ENCODE results near the gene RUFY3. TPM values are rescaled to one million over a fixed set of nuclear protein-coding genes. Genes with fewer than 3 reads are reported as not detected.

RUFY3 gene
- total and polyA plus RNA-seq, 2 of the 4 experiments (the other 2 are of a cell fraction), result 19.6 to 28.9 TPM

GRCh38 chr4:70743731-70744130 is 22.0 kb downstream of the RUFY3 start:
- no peaks in the 10 kb centered on the region; the same call in 1 of the 2 replicates for H3K36me3 ChIP-seq (ENCODE audit: control insufficient read depth, insufficient read depth, low read length)
- no peak overlapping the region for H2AK5ac ChIP-seq (ENCODE audit: low read depth, low read length)
- H2BK20ac ChIP-seq (ENCODE audit: low read depth, low read length), result no peak overlapping the region
- peaks cover 20% of the 10 kb centered on the region; the same call in 1 of the 2 replicates for H4K20me1 ChIP-seq (ENCODE audit: insufficient read depth, low read length)
- H3K4me1 ChIP-seq (ENCODE audit: control insufficient read depth, insufficient read depth, low read length), result peaks cover 10% of the 10 kb centered on the region
- DNase-seq, result peak; percentile 29
- no peak overlapping the region for H3K18ac ChIP-seq (ENCODE audit: low read depth, low read length)
- H3K4me3 ChIP-seq (ENCODE audit: insufficient read depth, low read depth, low read length), result no peak overlapping the region
- no peak overlapping the region for H2AK9ac ChIP-seq (replicated peaks; ENCODE audit: low read depth, low read length, poor library complexity)
- in situ Hi-C loops (cut with MboI; ENCODE audit: low sequenced_read_pairs), result no loop called here
- no peak overlapping the region for H3K27ac ChIP-seq (ENCODE audit: insufficient read depth, low read length)
- no peaks in the 10 kb centered on the region for H3K27me3 ChIP-seq (ENCODE audit: control insufficient read depth, insufficient read depth, low read length)
- no peak overlapping the region for H2AFZ ChIP-seq (replicated peaks; ENCODE audit: low read length, poor library complexity)
- TF ChIP-seq MAFK (IDR thresholded peaks at IDR 0.05; ENCODE audit: low read depth, low read length) (no peak), CEBPB (IDR thresholded peaks at IDR 0.05; ENCODE audit: low read depth, low read length) (peak; percentile 77)
- no peak overlapping the region for H3K4ac ChIP-seq (ENCODE audit: low read depth, low read length)
- no peak overlapping the region for H4K5ac ChIP-seq (ENCODE audit: low read depth, low read length)
- no peak overlapping the region for H3K23ac ChIP-seq (ENCODE audit: low read depth, low read length)
- intact Hi-C loops (cut with micrococcal nuclease), result no loop called here
- H3K14ac ChIP-seq (replicated peaks; ENCODE audit: low read depth, low read length), result no peak overlapping the region
- no peak overlapping the region for H2BK5ac ChIP-seq (ENCODE audit: low read depth, low read length, poor library complexity, severe bottlenecking)
- H3K9me3 ChIP-seq (ENCODE audit: control insufficient read depth, insufficient read depth, low read length), result no peaks in the 10 kb centered on the region
- H3K79me1 ChIP-seq (ENCODE audit: low read depth in 1 of 2, low read length in 2 of 2), result peaks cover 26 to 52% of the 10 kb centered on the region in 2 experiments
- CTCF ChIA-PET, result no interaction called here
- no peak overlapping the region for H4K91ac ChIP-seq (ENCODE audit: insufficient read depth, low read depth, low read length)
- peaks cover 8% of the 10 kb centered on the region for H3K9me1 ChIP-seq (ENCODE audit: insufficient read depth, low read length)
- POLR2A ChIA-PET (ENCODE audit: unreplicated experiment), result no interaction called here
- dilution Hi-C loops (cut with HindIII; ENCODE audit: low sequenced_read_pairs, unreplicated experiment), result no loop called here
- H2BK120ac ChIP-seq (ENCODE audit: low read depth, low read length), result no peak overlapping the region
- no peak overlapping the region for H3K9ac ChIP-seq (ENCODE audit: low read depth, low read length)
- no TSS peak for BruUV-seq (replicated peaks)
- no peak overlapping the region for H4K8ac ChIP-seq (ENCODE audit: low read depth in 2 of 2, low read length in 2 of 2)
- H2BK15ac ChIP-seq (ENCODE audit: low read depth, low read length), result no peak overlapping the region
- H3K56ac ChIP-seq (ENCODE audit: extremely low read depth, insufficient read depth, low read length), result no peak overlapping the region
- no peak for ATAC-seq (ENCODE audit: low read depth)
- no peak overlapping the region for H3K4me2 ChIP-seq (ENCODE audit: low read depth, low read length)
- no CpG with 5 or more reads among the region's 1 CpG for WGBS, 2 experiments (ENCODE audit: extremely low coverage in 2 of 2, insufficient read length in 1 of 2)

Measured in IMR-90 (cell line).